Measurements from ENCODE around the gene A4GNT. TPM values are rescaled to one million over a fixed set of nuclear protein-coding genes. Genes with fewer than 3 reads are reported as not detected.

The A4GNT gene
- total RNA-seq, 8 experiments from 2014 or later, result 0.19 to 1.4 (median 0.40) TPM; not detected in 3

- ATAC-seq (replicated peaks in 6 of 8), result peak in 6 of 8 experiments; percentile 37 to 84 (median 78)
- Histone ChIP-seq H3K4me1 (replicated peaks in 1 of 2) (no peaks in the 10 kb centered on the region), H3K27ac (no peak overlapping the region), H3K4me3 (no peak overlapping the region)
- in situ Hi-C loops (cut with MboI; ENCODE audit: low pct_unique_long_range_greater_than_20kb in 2 of 9, low sequenced_read_pairs in 9 of 9, unreplicated experiment in 9 of 9), result no loop called here
- WGBS, 10 experiments, result 0 to 100% (median 45%) methylated on average over 1 to 6 of the region's 8 CpGs; no CpG with 5 or more reads in 1 of the 10 experiments
Observed at GRCh38 chr3:138082085-138082991, 49.9 kb downstream of the A4GNT start.

- WGBS, 10 experiments, result 10 to 100% (median 55%) methylated on average over 1 to 2 of the region's 5 CpGs; no CpG with 5 or more reads in 6 of the 10 experiments
- Histone ChIP-seq H3K4me1 (replicated peaks in 1 of 2) (no peaks in the 10 kb centered on the region), H3K4me3 (no peak overlapping the region), H3K27ac (no peak overlapping the region)
- ATAC-seq (replicated peaks in 6 of 8), result peak in 3 of 8 experiments; percentile 49 to 56 (median 54)
- in situ Hi-C loops (cut with MboI; ENCODE audit: low pct_unique_long_range_greater_than_20kb in 2 of 9, low sequenced_read_pairs in 9 of 9, unreplicated experiment in 9 of 9), result no loop called here
Observed at GRCh38 chr3:138081371-138082084, 50.7 kb downstream of the A4GNT start.

GRCh38 chr3:138079901-138080300 is 52.3 kb downstream of the A4GNT start:
- in situ Hi-C loops (cut with MboI; ENCODE audit: low pct_unique_long_range_greater_than_20kb in 2 of 9, low sequenced_read_pairs in 9 of 9, unreplicated experiment in 9 of 9), result no loop called here
- no peak for ATAC-seq (replicated peaks in 6 of 8)
- WGBS, 10 experiments, result 62 to 100% (median 81%) methylated on average over 1 to 3 of the region's 5 CpGs; no CpG with 5 or more reads in 3 of the 10 experiments
- Histone ChIP-seq H3K27ac (no peak overlapping the region), H3K4me3 (no peak overlapping the region), H3K4me1 (replicated peaks in 1 of 2) (no peaks in the 10 kb centered on the region)

- in situ Hi-C loops (cut with MboI; ENCODE audit: low pct_unique_long_range_greater_than_20kb in 2 of 9, low sequenced_read_pairs in 9 of 9, unreplicated experiment in 9 of 9), result no loop called here
- H3K4me1 ChIP-seq (replicated peaks in 1 of 2), result no peaks in the 10 kb centered on the region
- ATAC-seq (replicated peaks in 6 of 8), result peak in 4 of 8 experiments; percentile 37 to 62 (median 55)
- no peak overlapping the region for H3K4me3 ChIP-seq
- H3K27ac ChIP-seq, result no peak overlapping the region
- 0 to 100% (median 39%) methylated on average over 1 of the region's 1 CpG; no CpG with 5 or more reads in 4 of the 10 experiments for WGBS, 10 experiments
Observed at GRCh38 chr3:138078901-138079344, 53.3 kb downstream of the A4GNT start.

- Histone ChIP-seq H3K4me1 (replicated peaks in 1 of 2) (no peaks in the 10 kb centered on the region), H3K4me3 (no peak overlapping the region), H3K27ac (no peak overlapping the region)
- ATAC-seq (replicated peaks in 6 of 8), result no peak
- in situ Hi-C loops (cut with MboI; ENCODE audit: low pct_unique_long_range_greater_than_20kb in 2 of 9, low sequenced_read_pairs in 9 of 9, unreplicated experiment in 9 of 9), result no loop called here
- WGBS, 10 experiments, result 86 to 100% (median 93%) methylated on average over 1 to 3 of the region's 4 CpGs; no CpG with 5 or more reads in 5 of the 10 experiments
Observed at GRCh38 chr3:138078096-138078495, 54.1 kb downstream of the A4GNT start.

Other genes starting within 250 kb of the A4GNT start
- 1 to 10 TPM in 3 of 8 experiments, under 1 TPM in 5; 0.16 to 2.8 (median 0.59) TPM for gene CLDN18, start 122.2 kb downstream of the A4GNT start, total RNA-seq
- 10 to 100 TPM in 4 of 8 experiments, 1 to 10 TPM in 4; 3.9 to 59.9 (median 12.1) TPM for gene DZIP1L, start 16.8 kb downstream of the A4GNT start, total RNA-seq
- gene DBR1, start 42.5 kb upstream of the A4GNT start, total RNA-seq, result 10 to 100 TPM; 10.8 to 19.7 (median 12.9) TPM
- gene ARMC8, start 54.9 kb upstream of the A4GNT start, total RNA-seq, result 10 to 100 TPM; 23.2 to 49.1 (median 41.9) TPM
- 10 to 100 TPM in 1 of 8 experiments, 1 to 10 TPM in 7; 2.2 to 13.2 (median 3.7) TPM for gene NME9, start 197.5 kb upstream of the A4GNT start, total RNA-seq
- 100 to 1,000 TPM in 1 of 8 experiments, 10 to 100 TPM in 7; 30.3 to 150 (median 42.1) TPM for gene MRAS, start 216.2 kb upstream of the A4GNT start, total RNA-seq

Measured in motor neuron (in vitro differentiated cells).